ENCODE data around the gene PODNL1. TPM values are rescaled to one million over a fixed set of nuclear protein-coding genes. Genes with fewer than 3 reads are reported as not detected.

The PODNL1 gene
- total RNA-seq, 2 donors from 2014 or later: 4.1 to 4.4 TPM

GRCh38 chr19:13962699-13963602 lies 24.7 kb upstream of the PODNL1 start:
- Histone ChIP-seq H3K27ac (no peak overlapping the region), H3K9me3 (no peaks in the 10 kb centered on the region), H3K9ac (ENCODE audit: low read depth in 2 of 2, low read length in 2 of 2) (no peak overlapping the region), H3K27me3 (no peaks in the 10 kb centered on the region), H3K4me1 (no peaks in the 10 kb centered on the region), H3K36me3 (peaks cover 8% of the 10 kb centered on the region), H3K4me3 (no peak overlapping the region)
- TF ChIP-seq CTCF (IDR thresholded peaks at IDR 0.05): no peak
- DNase-seq: no peak
- intact Hi-C loops (cut with DNase I): no loop called here

GRCh38 chr19:13961826-13962698 lies 23.8 kb upstream of the PODNL1 start:
- no peak for DNase-seq
- no peak overlapping the region for H3K9ac ChIP-seq (ENCODE audit: low read depth in 2 of 2, low read length in 2 of 2)
- no peaks in the 10 kb centered on the region for H3K9me3 ChIP-seq
- H3K4me1 ChIP-seq: no peaks in the 10 kb centered on the region
- no peak overlapping the region for H3K27ac ChIP-seq
- no peak for TF ChIP-seq CTCF (IDR thresholded peaks at IDR 0.05)
- no peak overlapping the region for H3K4me3 ChIP-seq
- intact Hi-C loops (cut with DNase I): no loop called here
- H3K27me3 ChIP-seq: no peaks in the 10 kb centered on the region
- H3K36me3 ChIP-seq: peaks cover 8% of the 10 kb centered on the region

- H3K27ac ChIP-seq: no peak overlapping the region
- no peaks in the 10 kb centered on the region for H3K4me1 ChIP-seq
- intact Hi-C loops (cut with DNase I): no loop called here
- no peak for DNase-seq
- no peak overlapping the region for H3K4me3 ChIP-seq
- H3K9ac ChIP-seq (ENCODE audit: low read depth in 2 of 2, low read length in 2 of 2): no peak overlapping the region
- TF ChIP-seq CTCF (IDR thresholded peaks at IDR 0.05): no peak
- H3K9me3 ChIP-seq: no peaks in the 10 kb centered on the region
- no peaks in the 10 kb centered on the region for H3K27me3 ChIP-seq
- H3K36me3 ChIP-seq: peaks cover 16% of the 10 kb centered on the region
Observed at GRCh38 chr19:13960863-13961784, 22.9 kb upstream of the PODNL1 start.

- Histone ChIP-seq H3K4me1 (no peaks in the 10 kb centered on the region), H3K27me3 (no peaks in the 10 kb centered on the region), H3K27ac (no peak overlapping the region), H3K9ac (ENCODE audit: low read depth in 2 of 2, low read length in 2 of 2) (no peak overlapping the region), H3K9me3 (no peaks in the 10 kb centered on the region), H3K36me3 (peaks cover 26% of the 10 kb centered on the region), H3K4me3 (no peak overlapping the region)
- TF ChIP-seq CTCF (IDR thresholded peaks at IDR 0.05): no peak
- intact Hi-C loops (cut with DNase I): no loop called here
- no peak for DNase-seq
Observed at GRCh38 chr19:13959962-13960862, 22.0 kb upstream of the PODNL1 start.
